Muscle layer of colon (tissue), 2 donors: ENCODE measurements around the gene DENND2A.

Experiments
- H3K27ac ChIP-seq: one replicate; pipeline ENCODE4 v1.7.0; 2013; ENCODE audit warnings: low read depth, mild to moderate bottlenecking, low read length, moderate library complexity
- H3K27me3 ChIP-seq, 2 donors: one replicate each; pipeline ENCODE4 v1.7.0; 2013; ENCODE audit warnings: low read length in 2 of 2, mild to moderate bottlenecking in 2 of 2; ENCODE audit not compliant: insufficient read depth in 2 of 2, control insufficient read depth in 1 of 2
- H3K36me3 ChIP-seq: one replicate; pipeline ENCODE4 v1.7.0; 2013; ENCODE audit warnings: mild to moderate bottlenecking, low read length; ENCODE audit not compliant: insufficient read depth
- H3K4me1 ChIP-seq: one replicate; pipeline ENCODE4 v1.7.0; 2013; ENCODE audit warnings: mild to moderate bottlenecking, low read length; ENCODE audit not compliant: insufficient read depth
- H3K4me3 ChIP-seq, 2 donors: one replicate each; pipeline ENCODE4 v1.7.0; 2013; ENCODE audit warnings: low read length in 2 of 2, low read depth in 1 of 2, mild to moderate bottlenecking in 1 of 2, moderate library complexity in 1 of 2
- H3K9ac ChIP-seq: one replicate; pipeline ENCODE4 v1.7.0; 2013; ENCODE audit warnings: low read length
- H3K9me3 ChIP-seq: one replicate; pipeline ENCODE4 v1.7.0; 2013; ENCODE audit warnings: mild to moderate bottlenecking, low read length
- donor health status: abdominal sarcoma.
- donor health status: Adenocarcinoma of cecum.

The DENND2A gene, protein sequence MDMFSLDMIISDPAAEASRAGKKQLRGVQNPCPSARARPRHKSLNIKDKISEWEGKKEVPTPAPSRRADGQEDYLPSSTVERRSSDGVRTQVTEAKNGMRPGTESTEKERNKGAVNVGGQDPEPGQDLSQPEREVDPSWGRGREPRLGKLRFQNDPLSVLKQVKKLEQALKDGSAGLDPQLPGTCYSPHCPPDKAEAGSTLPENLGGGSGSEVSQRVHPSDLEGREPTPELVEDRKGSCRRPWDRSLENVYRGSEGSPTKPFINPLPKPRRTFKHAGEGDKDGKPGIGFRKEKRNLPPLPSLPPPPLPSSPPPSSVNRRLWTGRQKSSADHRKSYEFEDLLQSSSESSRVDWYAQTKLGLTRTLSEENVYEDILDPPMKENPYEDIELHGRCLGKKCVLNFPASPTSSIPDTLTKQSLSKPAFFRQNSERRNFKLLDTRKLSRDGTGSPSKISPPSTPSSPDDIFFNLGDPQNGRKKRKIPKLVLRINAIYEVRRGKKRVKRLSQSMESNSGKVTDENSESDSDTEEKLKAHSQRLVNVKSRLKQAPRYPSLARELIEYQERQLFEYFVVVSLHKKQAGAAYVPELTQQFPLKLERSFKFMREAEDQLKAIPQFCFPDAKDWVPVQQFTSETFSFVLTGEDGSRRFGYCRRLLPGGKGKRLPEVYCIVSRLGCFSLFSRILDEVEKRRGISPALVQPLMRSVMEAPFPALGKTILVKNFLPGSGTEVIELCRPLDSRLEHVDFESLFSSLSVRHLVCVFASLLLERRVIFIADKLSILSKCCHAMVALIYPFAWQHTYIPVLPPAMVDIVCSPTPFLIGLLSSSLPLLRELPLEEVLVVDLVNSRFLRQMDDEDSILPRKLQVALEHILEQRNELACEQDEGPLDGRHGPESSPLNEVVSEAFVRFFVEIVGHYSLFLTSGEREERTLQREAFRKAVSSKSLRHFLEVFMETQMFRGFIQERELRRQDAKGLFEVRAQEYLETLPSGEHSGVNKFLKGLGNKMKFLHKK

DNA sequence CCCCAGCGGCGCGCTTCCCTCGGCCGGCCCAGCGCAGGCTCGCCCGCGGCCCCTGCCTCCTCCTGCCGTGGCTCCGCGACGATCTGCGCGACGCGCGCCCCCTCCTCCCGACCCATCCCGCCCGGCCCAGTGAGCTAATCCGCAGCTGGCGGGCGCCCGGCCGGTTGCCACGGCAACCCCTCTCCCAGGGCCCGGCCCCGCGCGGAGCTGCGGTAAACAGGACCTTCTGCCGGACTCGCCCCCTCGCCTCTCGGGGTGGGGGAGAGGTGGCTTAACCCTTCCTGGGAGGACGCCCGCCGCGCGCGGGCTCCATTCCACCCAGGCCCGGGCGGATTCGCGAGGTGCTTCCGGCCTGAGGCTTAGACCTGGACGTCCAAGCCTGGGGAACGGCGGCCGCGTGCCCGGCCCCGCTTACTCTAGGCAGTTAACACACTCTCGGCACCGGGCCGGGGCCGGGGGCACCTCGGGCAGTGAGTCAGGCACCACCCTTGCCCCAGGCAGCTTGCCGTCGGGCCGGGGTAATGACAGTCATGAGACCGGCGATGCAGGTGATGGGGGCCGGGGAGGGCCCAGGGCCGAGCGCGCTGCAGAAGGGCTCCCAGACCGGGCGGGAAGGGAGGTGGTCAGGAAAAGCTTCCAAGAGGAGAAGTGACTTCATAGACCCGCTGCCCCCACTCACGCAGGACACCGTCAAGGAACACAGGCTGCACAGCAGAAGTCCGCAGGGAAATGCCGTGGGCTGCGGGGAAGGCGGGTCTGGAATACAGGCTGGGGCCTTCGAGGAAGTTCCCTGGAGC lies at the start of gene DENND2A:
Gene DENND2A (minus strand): TSS at position 87 of the 797 bp plus-strand sequence. CDS start 38,416 bp downstream, outside the sequence.
- peak within 1 kb of the TSS; percentile 73 for H3K27ac ChIP-seq
- no peaks in the 10 kb centered on the region for H3K36me3 ChIP-seq
- peaks cover 16% of the 10 kb centered on the region for H3K4me1 ChIP-seq
- H3K9me3 ChIP-seq: no peaks in the 10 kb centered on the region
- H3K4me3 ChIP-seq: peak within 1 kb of the TSS; percentile 56 to 71
- peak within 1 kb of the TSS; percentile 36 for H3K9ac ChIP-seq
- peaks cover 11 to 15% of the 10 kb centered on the region in 2 donors for H3K27me3 ChIP-seq

DNA sequence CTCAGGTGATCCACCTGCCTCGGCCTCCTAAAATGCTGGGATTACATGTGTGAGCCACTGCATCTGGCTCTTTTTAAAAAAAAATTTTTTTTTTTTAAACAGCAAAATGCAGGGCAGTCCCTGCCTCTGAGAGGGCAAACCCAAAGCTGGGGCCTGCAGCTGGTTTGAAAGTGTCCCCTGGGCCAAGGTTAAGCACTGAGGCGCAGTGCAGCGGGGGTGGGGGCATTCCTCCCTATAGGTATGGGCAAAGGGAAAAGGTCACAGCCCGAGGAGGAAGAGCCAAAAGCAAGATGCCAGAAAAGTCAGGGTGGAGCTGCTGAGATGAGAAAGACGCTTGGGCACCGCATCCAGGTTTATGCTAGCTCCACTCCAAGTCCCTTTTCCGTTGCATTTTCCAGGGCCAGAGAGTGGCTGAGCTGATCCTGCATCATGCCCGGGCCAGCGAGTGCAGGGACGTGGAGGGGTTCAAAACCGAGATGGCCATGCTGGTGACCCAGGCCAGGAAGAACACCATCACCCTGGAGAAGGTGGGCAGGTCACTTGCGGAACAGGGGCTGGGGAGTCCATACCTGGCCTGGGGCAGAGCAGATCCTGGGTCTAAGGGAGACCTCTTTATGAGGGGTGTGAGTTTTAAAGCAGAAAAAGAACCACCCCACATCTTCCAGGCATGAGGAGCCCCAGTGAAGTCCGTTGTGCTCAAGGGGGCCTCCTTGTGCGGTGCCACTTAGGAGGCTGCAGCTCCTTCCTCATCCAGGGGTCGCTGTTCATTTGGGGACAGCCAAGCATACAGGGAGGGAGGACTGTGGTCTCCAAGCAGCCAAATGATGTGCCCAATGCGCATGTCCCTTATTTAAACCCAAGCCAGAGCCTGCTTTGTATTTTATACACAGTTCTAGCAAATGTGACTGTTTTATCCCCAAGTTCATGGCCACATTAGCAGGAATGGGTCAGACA lies 48.9 kb upstream of the DENND2A start:
- Histone ChIP-seq H3K4me3 (no peak overlapping the region), H3K27ac (no peak overlapping the region), H3K27me3 (no peaks in the 10 kb centered on the region), H3K36me3 (peaks cover 12% of the 10 kb centered on the region), H3K9me3 (no peaks in the 10 kb centered on the region), H3K4me1 (no peaks in the 10 kb centered on the region), H3K9ac (no peak overlapping the region)

DNA sequence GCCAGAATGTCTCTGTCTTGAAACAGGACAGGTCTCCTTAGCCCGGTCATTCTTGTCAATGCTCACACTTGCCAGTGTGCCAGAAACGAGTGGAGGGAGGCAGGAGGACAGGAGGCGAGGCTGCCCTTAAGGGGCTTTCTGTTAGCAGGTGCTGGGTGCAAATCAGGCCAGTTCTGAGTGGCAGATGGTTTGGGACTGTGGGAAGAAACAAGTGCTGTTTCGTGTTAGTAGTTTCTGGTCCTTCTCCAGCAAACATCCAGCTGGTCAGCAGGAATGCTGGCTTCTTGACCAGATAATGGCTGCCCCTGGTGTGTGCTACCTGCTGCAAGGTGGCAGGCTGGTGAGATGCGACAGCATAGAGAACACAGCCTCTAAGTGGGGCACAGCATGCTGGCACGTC lies 47.7 kb upstream of the DENND2A start:
- Histone ChIP-seq H3K9ac (no peak overlapping the region), H3K4me1 (no peaks in the 10 kb centered on the region), H3K27ac (no peak overlapping the region), H3K4me3 (no peak overlapping the region), H3K36me3 (peaks cover 18% of the 10 kb centered on the region), H3K9me3 (no peaks in the 10 kb centered on the region), H3K27me3 (no peaks in the 10 kb centered on the region)

DNA sequence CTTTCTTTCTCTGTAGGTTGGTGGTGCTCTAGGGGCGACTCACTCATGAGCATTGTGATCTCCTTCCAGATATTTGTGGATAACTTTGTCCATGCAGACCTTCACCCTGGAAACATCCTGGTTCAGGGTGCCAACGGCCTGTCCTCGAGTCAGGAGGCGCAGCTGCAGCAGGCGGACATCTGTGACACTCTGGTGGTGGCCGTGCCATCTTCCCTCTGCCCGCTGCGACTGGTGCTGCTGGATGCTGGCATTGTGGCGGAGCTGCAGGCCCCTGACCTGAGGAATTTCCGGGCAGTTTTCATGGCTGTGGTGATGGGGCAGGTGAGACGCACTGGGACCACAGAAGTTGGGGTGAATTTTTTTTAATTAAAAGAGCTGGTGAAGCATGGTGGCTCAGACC lies 46.3 kb upstream of the DENND2A start:
- Histone ChIP-seq H3K9me3 (no peaks in the 10 kb centered on the region), H3K4me1 (no peaks in the 10 kb centered on the region), H3K36me3 (peaks cover 19% of the 10 kb centered on the region), H3K27me3 (no peaks in the 10 kb centered on the region), H3K4me3 (no peak overlapping the region), H3K9ac (no peak overlapping the region), H3K27ac (no peak overlapping the region)

DNA sequence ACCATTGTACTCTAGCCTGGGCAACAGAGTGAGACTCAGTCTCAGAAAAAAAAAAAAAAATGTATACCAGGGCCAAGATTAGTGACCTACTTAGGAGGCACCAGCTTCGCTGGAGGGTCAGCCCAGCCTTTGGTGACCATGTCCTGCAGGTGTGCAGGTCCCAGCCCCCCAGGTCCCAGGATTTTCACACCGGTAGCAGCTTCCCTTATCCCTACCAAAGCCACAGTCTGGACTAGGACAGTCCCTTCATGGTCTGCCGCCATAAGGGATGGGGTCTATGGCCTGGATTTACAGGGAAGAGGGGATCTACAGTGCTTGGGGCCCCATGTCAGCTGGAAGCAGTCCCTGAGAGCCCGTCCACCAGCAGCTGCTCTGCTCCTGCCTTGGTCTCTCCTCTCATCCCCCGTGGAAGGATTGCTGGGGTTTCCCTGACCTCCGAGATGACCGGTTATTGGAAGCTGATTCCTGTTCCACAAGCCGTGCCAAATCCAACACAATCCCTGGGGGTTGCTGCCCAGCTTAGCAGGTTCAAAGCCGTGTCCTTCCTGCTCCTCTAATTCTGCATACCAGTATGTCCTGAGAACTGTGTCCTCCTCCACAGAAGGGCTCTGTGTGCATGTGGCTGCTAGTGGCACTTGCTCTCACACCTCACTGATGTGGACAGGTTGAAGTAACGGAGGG lies 44.9 kb upstream of the DENND2A start:
- H3K4me3 ChIP-seq: no peak overlapping the region
- H3K4me1 ChIP-seq: no peaks in the 10 kb centered on the region
- no peaks in the 10 kb centered on the region for H3K27me3 ChIP-seq
- no peaks in the 10 kb centered on the region for H3K9me3 ChIP-seq
- H3K36me3 ChIP-seq: peaks cover 24% of the 10 kb centered on the region
- H3K9ac ChIP-seq: no peak overlapping the region
- H3K27ac ChIP-seq: no peak overlapping the region

DNA sequence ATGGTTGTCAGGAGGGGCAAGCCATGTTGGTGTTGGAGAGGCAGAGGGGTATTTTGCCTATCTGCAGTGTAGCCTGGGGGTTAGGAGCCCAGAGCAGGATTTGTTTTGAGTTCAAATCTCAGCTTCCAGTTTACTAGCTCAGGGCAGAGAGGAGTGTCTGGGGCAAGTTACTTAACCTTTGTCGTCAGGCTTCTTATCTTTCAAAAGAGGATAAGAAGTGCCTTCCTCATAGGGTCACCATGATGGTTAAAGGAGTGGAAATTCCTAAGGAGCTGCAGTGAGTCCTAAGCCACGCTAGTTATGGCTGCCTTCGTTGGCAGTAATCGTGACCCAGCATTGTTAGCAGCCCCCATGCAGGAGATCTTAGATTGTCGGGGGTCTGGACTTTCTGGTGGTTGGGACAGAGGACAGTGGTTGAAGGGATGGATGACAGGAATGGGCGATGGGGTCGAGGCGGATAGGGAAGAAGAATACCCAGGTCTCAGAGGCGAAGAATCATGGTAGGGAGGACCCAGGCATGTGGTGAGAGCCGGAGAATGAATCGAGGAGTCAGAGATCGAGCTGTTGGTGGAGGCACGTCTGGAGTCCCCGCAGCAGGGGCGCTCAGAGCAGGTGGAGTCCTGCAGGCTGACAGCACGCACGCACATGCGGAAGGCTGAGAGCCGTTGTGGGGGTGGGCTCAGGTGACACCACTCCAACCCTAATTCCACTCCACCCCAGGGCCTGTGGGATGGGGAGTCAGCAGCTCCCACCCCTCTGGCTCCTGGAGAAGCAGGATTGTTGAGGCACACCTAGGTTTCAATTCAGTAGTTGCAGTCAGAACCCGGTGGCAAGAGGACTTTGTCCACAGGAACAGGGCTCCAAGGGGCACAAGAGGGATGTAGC lies 43.7 kb upstream of the DENND2A start:
- H3K36me3 ChIP-seq: peaks cover 30% of the 10 kb centered on the region
- H3K9ac ChIP-seq: no peak overlapping the region
- H3K9me3 ChIP-seq: no peaks in the 10 kb centered on the region
- H3K27me3 ChIP-seq: no peaks in the 10 kb centered on the region
- no peak overlapping the region for H3K27ac ChIP-seq
- no peaks in the 10 kb centered on the region for H3K4me1 ChIP-seq
- no peak overlapping the region for H3K4me3 ChIP-seq

DNA sequence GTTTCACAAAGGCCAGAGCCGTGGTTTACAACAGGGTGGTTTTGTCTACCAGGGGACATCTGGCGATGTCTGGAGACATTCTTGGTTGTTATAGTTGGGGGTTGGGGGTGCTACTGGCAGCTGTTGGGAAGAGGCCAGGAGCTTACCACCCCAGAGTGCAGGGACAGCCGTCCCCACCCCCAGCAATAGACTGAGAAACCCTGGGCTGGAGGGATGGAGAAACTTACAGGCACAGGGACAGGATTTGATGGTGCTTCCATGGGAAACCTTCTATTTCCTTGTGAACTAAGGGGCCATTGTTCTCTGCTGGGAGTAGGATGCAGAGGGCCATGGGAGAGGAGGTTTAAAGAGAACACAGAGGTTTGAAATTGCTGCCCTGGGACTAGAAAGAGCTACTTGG lies 43.0 kb upstream of the DENND2A start:
- Histone ChIP-seq H3K4me3 (no peak overlapping the region), H3K27me3 (no peaks in the 10 kb centered on the region), H3K9ac (no peak overlapping the region), H3K36me3 (peaks cover 35% of the 10 kb centered on the region), H3K27ac (no peak overlapping the region), H3K4me1 (no peaks in the 10 kb centered on the region), H3K9me3 (no peaks in the 10 kb centered on the region)

DNA sequence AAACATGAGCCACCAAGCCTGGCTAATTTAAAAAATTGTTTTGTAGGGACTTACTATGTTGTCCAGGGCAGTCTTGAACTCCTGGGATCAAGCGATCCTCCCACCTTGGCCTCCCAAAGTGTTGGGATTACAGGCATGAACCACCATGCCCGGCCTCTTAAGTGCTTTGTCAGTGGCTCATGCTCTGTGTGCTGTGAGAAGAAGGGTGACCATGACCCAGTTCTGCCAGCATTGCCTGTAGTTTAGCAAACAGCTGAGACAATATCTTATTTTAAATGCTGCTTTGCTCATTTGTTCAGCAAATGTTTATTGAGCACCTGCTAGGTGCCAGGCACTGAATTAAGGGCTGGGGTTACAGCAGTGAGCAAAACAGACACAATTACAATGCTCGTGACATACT lies 41.2 kb upstream of the DENND2A start:
- Histone ChIP-seq H3K36me3 (peaks cover 33% of the 10 kb centered on the region), H3K9me3 (no peaks in the 10 kb centered on the region), H3K9ac (no peak overlapping the region), H3K27me3 (no peaks in the 10 kb centered on the region), H3K27ac (no peak overlapping the region), H3K4me3 (no peak overlapping the region), H3K4me1 (no peaks in the 10 kb centered on the region)

DNA sequence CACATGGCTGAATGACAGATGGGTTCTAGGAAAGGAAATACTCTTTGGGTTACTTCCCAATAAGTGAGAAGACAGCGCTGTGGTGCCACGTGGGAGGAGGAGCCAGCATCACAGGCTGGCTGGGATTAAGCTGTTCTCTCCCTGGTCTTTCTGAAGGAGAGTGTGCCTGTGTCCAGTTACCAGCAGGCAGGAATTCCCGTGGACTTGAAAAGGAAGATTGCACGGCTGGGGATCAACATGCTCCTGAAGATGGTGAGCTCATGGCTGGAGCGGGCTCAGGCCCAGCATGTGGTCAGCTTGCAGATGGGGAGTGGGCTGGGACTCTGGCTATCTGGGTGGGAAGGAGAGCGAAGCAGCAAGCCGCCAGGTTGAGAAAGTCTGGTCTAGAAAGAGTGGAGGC lies 40.3 kb upstream of the DENND2A start:
- Histone ChIP-seq H3K9me3 (no peaks in the 10 kb centered on the region), H3K9ac (no peak overlapping the region), H3K27ac (no peak overlapping the region), H3K4me3 (no peak overlapping the region), H3K27me3 (no peaks in the 10 kb centered on the region), H3K36me3 (peaks cover 40% of the 10 kb centered on the region), H3K4me1 (peaks cover 1% of the 10 kb centered on the region)
